Duodenal mucosa (tissue), 2 donors: ENCODE data around the gene KRTAP5-3.
A peak's percentile ranks its signal among the peaks of the same experiment; 100 is the strongest.

ENCODE experiments used
- H3K27ac ChIP-seq: one replicate; pipeline ENCODE4 v1.7.0; 2013; ENCODE audit warnings: low read depth, low read length
- H3K27me3 ChIP-seq, 2 donors: one replicate each; pipeline ENCODE4 v1.7.0; 2013; ENCODE audit warnings: low read length in 2 of 2, control low read depth in 1 of 2; ENCODE audit not compliant: insufficient read depth in 2 of 2, control insufficient read depth in 1 of 2
- H3K36me3 ChIP-seq, 2 donors: one replicate each; pipeline ENCODE4 v1.7.0; 2013; ENCODE audit warnings: low read length in 2 of 2, control low read depth in 1 of 2; ENCODE audit not compliant: insufficient read depth in 2 of 2, control insufficient read depth in 1 of 2
- H3K4me1 ChIP-seq, 2 donors: one replicate each; pipeline ENCODE4 v1.7.0; 2013; ENCODE audit warnings: low read length in 2 of 2, control low read depth in 1 of 2; ENCODE audit not compliant: insufficient read depth in 2 of 2, control insufficient read depth in 1 of 2
- H3K4me3 ChIP-seq, 2 donors: one replicate each; pipeline ENCODE4 v1.7.0; 2013; ENCODE audit warnings: low read length in 2 of 2, low read depth in 1 of 2
- H3K9ac ChIP-seq, 2 donors: one replicate each; pipeline ENCODE4 v1.7.0; 2013; ENCODE audit warnings: low read length in 2 of 2, low read depth in 1 of 2
- H3K9me3 ChIP-seq, 2 donors: one replicate each; pipeline ENCODE4 v1.7.0; 2013; ENCODE audit warnings: low read length in 2 of 2, control low read depth in 1 of 2; ENCODE audit not compliant: control insufficient read depth in 1 of 2

The KRTAP5-3 gene

DNA sequence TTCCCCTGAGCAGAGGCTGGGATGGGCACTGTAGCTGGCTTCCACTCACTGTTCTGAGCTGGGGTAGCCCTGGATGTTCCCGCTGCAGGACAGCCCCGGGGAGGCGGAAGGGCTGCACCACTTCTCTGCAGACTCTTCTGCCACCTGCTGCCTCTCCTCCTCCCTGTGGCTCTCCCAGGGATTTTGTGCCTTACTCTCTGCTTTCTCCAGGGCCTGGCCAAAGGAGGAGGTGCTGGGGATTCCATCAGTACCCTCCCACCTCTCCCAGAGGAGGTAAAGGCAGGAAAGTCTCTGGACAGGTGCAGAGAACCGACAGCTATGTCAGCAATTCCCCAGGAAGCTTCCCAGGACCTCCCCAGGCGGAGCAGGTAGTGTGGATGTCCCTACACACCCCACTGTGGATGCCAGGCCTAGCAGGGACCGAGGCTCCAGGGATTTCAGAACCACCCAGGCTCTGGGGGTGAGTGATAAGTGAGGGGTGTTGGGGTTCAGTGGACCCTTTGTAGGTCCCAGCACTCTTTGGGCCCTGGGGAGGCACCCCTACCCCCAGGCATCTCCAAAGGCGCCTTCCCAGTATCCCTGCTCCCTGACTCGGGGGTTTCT lies 47.5 kb downstream of the KRTAP5-3 start:
- no peak overlapping the region for H3K27ac ChIP-seq

GRCh38 chr11:1560002-1560648 lies 48.1 kb downstream of the KRTAP5-3 start:
- no peak overlapping the region for H3K4me3 ChIP-seq
- H3K9me3 ChIP-seq, result no peaks in the 10 kb centered on the region
- H3K36me3 ChIP-seq, result no peaks in the 10 kb centered on the region
- H3K27ac ChIP-seq, result no peak overlapping the region
- no peaks in the 10 kb centered on the region for H3K27me3 ChIP-seq
- H3K4me1 ChIP-seq, result peaks cover 37 to 63% of the 10 kb centered on the region in 2 donors
- H3K9ac ChIP-seq, result no peak overlapping the region

More for the DNA sequence above, 47.5 kb downstream of the KRTAP5-3 start:
- Histone ChIP-seq H3K9me3 (no peaks in the 10 kb centered on the region), H3K36me3 (no peaks in the 10 kb centered on the region), H3K4me3 (no peak overlapping the region), H3K4me1 (peaks cover 33 to 57% of the 10 kb centered on the region in 2 donors), H3K9ac (no peak overlapping the region), H3K27me3 (no peaks in the 10 kb centered on the region)

GRCh38 chr11:1559111-1559951 lies 48.9 kb downstream of the KRTAP5-3 start:
- H3K27ac ChIP-seq, result peak overlapping the region; percentile 77
- peaks cover 31 to 65% of the 10 kb centered on the region in 2 donors for H3K4me1 ChIP-seq
- no peaks in the 10 kb centered on the region for H3K9me3 ChIP-seq
- no peaks in the 10 kb centered on the region for H3K27me3 ChIP-seq
- no peaks in the 10 kb centered on the region for H3K36me3 ChIP-seq
- peak overlapping the region in 1 of 2 donors; percentile 43 for H3K9ac ChIP-seq
- peak overlapping the region; percentile 22 to 28 for H3K4me3 ChIP-seq

DNA sequence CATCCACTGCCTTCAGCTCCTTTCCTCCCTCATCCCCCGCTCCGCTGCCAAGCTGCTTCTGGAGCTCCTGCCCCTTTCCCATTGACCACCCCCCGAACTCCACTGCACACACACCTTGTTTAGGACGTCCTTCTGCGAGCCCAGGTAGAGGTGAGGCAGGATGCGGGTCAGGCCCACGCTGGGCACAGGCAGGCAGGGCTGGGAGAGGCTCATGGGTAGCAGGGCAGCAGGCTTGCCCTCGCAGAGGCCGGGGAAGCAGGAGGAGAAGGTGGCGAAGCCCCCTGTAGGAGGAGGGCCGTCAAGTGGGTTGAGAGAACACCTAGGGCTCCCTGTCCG lies 49.5 kb downstream of the KRTAP5-3 start:
- Histone ChIP-seq H3K9me3 (no peaks in the 10 kb centered on the region), H3K4me1 (peaks cover 29 to 61% of the 10 kb centered on the region in 2 donors), H3K27ac (peak overlapping the region; percentile 77), H3K27me3 (no peaks in the 10 kb centered on the region), H3K36me3 (no peaks in the 10 kb centered on the region), H3K9ac (peak overlapping the region in 1 of 2 donors; percentile 43), H3K4me3 (peak overlapping the region in 1 of 2 donors; percentile 28)

GRCh38 chr11:1557904-1558774 lies 50.1 kb downstream of the KRTAP5-3 start:
- H3K27ac ChIP-seq, result peak overlapping the region; percentile 77
- no peaks in the 10 kb centered on the region for H3K36me3 ChIP-seq
- no peaks in the 10 kb centered on the region for H3K27me3 ChIP-seq
- peak overlapping the region in 1 of 2 donors; percentile 28 for H3K4me3 ChIP-seq
- H3K9ac ChIP-seq, result peak overlapping the region in 1 of 2 donors; percentile 43
- H3K9me3 ChIP-seq, result no peaks in the 10 kb centered on the region
- H3K4me1 ChIP-seq, result peaks cover 29 to 61% of the 10 kb centered on the region in 2 donors
